Measurements from ENCODE around the gene TMEM59L. TPM values are rescaled to one million over a fixed set of nuclear protein-coding genes. Genes with fewer than 3 reads are reported as not detected.

Gene TMEM59L
- total RNA-seq, 4 donors from 2014 or later: 3.1 to 12.6 (median 4.2) TPM; not detected in 1

DNA sequence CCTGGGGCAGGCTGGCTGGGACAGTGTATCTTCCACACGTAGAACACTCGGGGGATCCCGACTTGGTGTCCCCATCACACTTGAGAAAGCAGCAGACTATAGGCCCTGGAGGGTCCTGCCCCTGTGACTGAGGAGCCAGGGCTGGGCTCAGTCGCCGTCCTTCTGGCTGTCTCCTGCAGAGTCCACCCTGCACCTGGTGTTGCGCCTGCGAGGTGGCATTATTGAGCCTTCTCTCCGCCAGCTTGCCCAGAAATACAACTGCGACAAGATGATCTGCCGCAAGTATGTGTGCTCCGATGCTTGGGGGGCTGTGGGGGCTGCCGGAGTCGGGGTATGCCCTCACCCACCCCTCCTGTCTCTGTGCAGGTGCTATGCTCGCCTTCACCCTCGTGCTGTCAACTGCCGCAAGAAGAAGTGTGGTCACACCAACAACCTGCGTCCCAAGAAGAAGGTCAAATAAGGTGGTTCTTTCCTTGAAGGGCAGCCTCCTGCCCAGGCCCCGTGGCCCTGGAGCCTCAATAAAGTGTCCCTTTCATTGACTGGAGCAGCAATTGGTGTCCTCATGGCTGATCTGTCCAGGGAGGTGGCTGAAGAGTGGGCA is 37.9 kb upstream of the TMEM59L start:
- 91 to 97% methylated on average over 7 to 18 of the region's 18 CpGs for WGBS, 2 donors
- Histone ChIP-seq H3K4me1 (peaks cover 4 to 24% (median 12%) of the 10 kb centered on the region in 4 donors), H3K9me3 (no peaks in the 10 kb centered on the region), H3K4me3 (no peak overlapping the region), H3K27me3 (no peaks in the 10 kb centered on the region), H3K27ac (no peak overlapping the region), H3K36me3 (peaks cover 2 to 57% (median 7%) of the 10 kb centered on the region in 3 donors)
- TF ChIP-seq POLR2A (IDR thresholded peaks at IDR 0.05): no peak
- TF ChIP-seq, protein P1, sequence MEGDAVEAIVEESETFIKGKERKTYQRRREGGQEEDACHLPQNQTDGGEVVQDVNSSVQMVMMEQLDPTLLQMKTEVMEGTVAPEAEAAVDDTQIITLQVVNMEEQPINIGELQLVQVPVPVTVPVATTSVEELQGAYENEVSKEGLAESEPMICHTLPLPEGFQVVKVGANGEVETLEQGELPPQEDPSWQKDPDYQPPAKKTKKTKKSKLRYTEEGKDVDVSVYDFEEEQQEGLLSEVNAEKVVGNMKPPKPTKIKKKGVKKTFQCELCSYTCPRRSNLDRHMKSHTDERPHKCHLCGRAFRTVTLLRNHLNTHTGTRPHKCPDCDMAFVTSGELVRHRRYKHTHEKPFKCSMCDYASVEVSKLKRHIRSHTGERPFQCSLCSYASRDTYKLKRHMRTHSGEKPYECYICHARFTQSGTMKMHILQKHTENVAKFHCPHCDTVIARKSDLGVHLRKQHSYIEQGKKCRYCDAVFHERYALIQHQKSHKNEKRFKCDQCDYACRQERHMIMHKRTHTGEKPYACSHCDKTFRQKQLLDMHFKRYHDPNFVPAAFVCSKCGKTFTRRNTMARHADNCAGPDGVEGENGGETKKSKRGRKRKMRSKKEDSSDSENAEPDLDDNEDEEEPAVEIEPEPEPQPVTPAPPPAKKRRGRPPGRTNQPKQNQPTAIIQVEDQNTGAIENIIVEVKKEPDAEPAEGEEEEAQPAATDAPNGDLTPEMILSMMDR (IDR thresholded peaks at IDR 0.05): no peak
- TF ChIP-seq EP300 (IDR thresholded peaks at IDR 0.05): no peak
- DNase-seq (ENCODE audit: low spot score in 2 of 2): no peak

- Histone ChIP-seq H3K9me3 (no peaks in the 10 kb centered on the region), H3K4me1 (peaks cover 4 to 18% (median 12%) of the 10 kb centered on the region in 4 donors), H3K27ac (no peak overlapping the region), H3K4me3 (no peak overlapping the region), H3K36me3 (peaks cover 2 to 54% (median 7%) of the 10 kb centered on the region in 3 donors), H3K27me3 (no peaks in the 10 kb centered on the region)
- 84 to 94% methylated on average over 8 of the region's 8 CpGs for WGBS, 2 donors
- TF ChIP-seq, protein P1 (IDR thresholded peaks at IDR 0.05): no peak
- TF ChIP-seq POLR2A (IDR thresholded peaks at IDR 0.05) (no peak), EP300 (IDR thresholded peaks at IDR 0.05) (no peak)
- no peak for DNase-seq (ENCODE audit: low spot score in 2 of 2)
These were observed 36.3 kb upstream of the TMEM59L start for GRCh38 chr19:18576383-18576782.

DNA sequence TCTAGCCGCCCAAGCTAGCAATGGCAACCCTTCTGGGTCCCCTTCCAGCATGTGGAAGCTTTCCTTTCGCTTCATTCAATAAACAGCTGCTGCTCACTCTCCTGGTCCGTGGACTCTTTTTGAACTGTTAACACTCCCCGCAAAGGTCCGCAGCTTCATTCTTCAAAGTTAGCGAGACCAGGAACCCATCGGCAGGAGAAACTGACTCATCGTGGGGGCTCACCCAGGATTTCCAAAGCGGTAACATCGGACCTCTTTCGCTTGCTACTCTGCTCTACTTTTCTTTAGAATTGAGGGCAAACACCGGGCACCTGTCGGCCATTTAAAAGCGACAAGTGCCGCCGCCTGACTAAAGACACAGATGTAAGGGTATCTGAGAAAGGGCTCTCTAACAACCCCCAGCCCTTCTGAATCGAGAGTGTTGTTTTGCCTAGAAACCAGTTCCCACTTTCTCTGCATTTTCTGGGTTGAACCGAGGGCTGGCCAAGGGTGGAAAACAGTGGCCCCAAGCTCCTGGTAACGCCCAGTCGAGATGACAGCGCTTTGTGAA is 35.2 kb upstream of the TMEM59L start:
- WGBS, 2 donors: 83 to 84% methylated on average over 21 of the region's 21 CpGs
- H3K27ac ChIP-seq: no peak overlapping the region
- TF ChIP-seq, protein P1 (IDR thresholded peaks at IDR 0.05): no peak
- TF ChIP-seq EP300 (IDR thresholded peaks at IDR 0.05) (no peak), POLR2A (IDR thresholded peaks at IDR 0.05) (no peak)

DNA sequence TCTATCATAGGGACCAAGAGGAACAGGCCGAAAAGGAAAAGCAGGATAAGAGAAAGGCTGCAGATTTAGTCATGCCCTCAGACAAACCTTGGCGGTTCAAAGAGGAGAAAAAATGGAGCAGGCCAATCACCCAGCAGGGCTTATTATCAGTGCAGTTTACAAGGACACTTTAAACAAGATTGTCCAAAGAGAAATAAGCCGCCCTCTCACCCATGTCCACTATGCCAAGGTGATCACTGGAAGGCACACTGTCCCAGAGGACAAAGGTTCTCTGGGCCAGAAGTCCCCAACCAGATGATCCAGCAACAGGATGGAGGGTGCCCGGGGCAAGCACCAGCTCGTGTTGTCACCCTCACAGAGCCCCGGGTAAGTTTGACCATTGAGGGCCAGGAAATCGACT is 32.4 kb upstream of the TMEM59L start:
- Histone ChIP-seq H3K27ac (no peak overlapping the region), H3K4me3 (no peak overlapping the region), H3K27me3 (no peaks in the 10 kb centered on the region), H3K9me3 (no peaks in the 10 kb centered on the region), H3K4me1 (no peaks in the 10 kb centered on the region), H3K36me3 (peaks cover 0 to 32% (median 0%) of the 10 kb centered on the region in 3 donors)
- no peak for TF ChIP-seq EP300 (IDR thresholded peaks at IDR 0.05)
- TF ChIP-seq, protein P1 (IDR thresholded peaks at IDR 0.05): no peak
- TF ChIP-seq POLR2A (IDR thresholded peaks at IDR 0.05): no peak
- no peak for DNase-seq (ENCODE audit: low spot score in 2 of 2)
- WGBS, 2 donors: 64 to 77% methylated on average over 7 of the region's 7 CpGs

More for the DNA sequence above, 35.2 kb upstream of the TMEM59L start:
- no peak for DNase-seq (ENCODE audit: low spot score in 2 of 2)
- H3K9me3 ChIP-seq: no peaks in the 10 kb centered on the region
- peaks cover 3 to 15% (median 10%) of the 10 kb centered on the region in 4 donors for H3K4me1 ChIP-seq
- no peaks in the 10 kb centered on the region for H3K27me3 ChIP-seq
- peaks cover 2 to 54% (median 7%) of the 10 kb centered on the region in 3 donors for H3K36me3 ChIP-seq
- no peak overlapping the region for H3K4me3 ChIP-seq

DNA sequence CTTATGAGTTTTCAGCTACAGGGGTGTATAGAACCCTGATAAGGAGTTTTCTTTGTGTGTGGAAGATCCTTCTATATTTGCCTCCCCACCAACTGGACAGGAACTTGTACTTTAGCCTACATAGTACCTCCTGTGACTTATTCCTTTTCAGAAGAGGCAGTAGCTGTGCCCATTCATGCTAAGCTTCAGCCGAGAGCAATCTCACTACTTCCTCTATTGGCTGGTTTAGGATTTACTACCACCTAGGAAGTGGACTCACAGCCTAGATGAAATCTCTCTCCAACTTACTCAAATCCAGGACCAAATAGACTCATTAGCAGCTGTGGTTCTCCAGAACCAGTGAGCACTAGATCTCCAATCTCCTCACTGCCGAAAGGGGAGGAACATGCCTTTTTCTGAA is 26.4 kb upstream of the TMEM59L start:
- no peak for DNase-seq (ENCODE audit: low spot score in 2 of 2)
- TF ChIP-seq, protein P1 (IDR thresholded peaks at IDR 0.05): no peak
- no peak for TF ChIP-seq POLR2A (IDR thresholded peaks at IDR 0.05)
- no peak for TF ChIP-seq EP300 (IDR thresholded peaks at IDR 0.05)
- Histone ChIP-seq H3K36me3 (peaks cover 0 to 7% (median 0%) of the 10 kb centered on the region in 3 donors), H3K27me3 (no peaks in the 10 kb centered on the region), H3K4me3 (no peak overlapping the region), H3K4me1 (peaks cover 0 to 24% (median 11%) of the 10 kb centered on the region in 4 donors), H3K27ac (no peak overlapping the region), H3K9me3 (no peaks in the 10 kb centered on the region)
- 45 to 50% methylated on average over 2 of the region's 2 CpGs for WGBS, 2 donors

Measured in tibial nerve (tissue), 4 donors.